GM12878 (cell line): ENCODE measurements around the gene WFDC9. TPM values are rescaled to one million over a fixed set of nuclear protein-coding genes. Genes with fewer than 3 reads are reported as not detected.
"Not testable (repeated sequence)": the region's sequence is repeated elsewhere in the genome, so short reads cannot be mapped to it uniquely, and the experiment has no call there.

Source experiments
- ATAC-seq: fragments of 200-7000 bp; cut with Tn5 transposase; 3 replicates; pipeline ENCODE4 v1.9.1; 2020; ENCODE audit warnings: mild to moderate bottlenecking, moderate library complexity
- BruUV-seq: library from RNA; stranded (reverse); fragments of 400-500 nt; replicated peaks from 2 replicates; lab custom pipeline; 2021; lab: Mats Ljungman, UMichigan
- CTCF ChIA-PET: fragments of 300-600 bp; sonication (Branson Sonifier 250); formaldehyde crosslinking; extraction: SDS; loops from one replicate; lab custom pipeline; 2021; ENCODE audit warnings: inconsistent platforms; lab: Yijun Ruan, JAX
- POLR2A ChIA-PET: fragments of 350-600 bp; formaldehyde crosslinking; extraction: SDS; loops from one replicate; lab custom pipeline; 2021; ENCODE audit warnings: inconsistent platforms; lab: Charles Lee
- RAD21 ChIA-PET: fragments of 300-600 bp; sonication (Branson Sonifier 250); formaldehyde crosslinking; loops from one replicate; lab custom pipeline; 2023; ENCODE audit warnings: antibody characterized with exemption; ENCODE audit not compliant: unreplicated experiment; lab: Charles Lee
- SMC1A ChIA-PET: fragments of 300-600 bp; sonication (Branson Sonifier 250); formaldehyde crosslinking; loops from one replicate; lab custom pipeline; 2023; ENCODE audit not compliant: unreplicated experiment, uncharacterized antibody; lab: Charles Lee
- DNase-seq: peaks from one replicate; pipeline ENCODE4 v3.0.0-alpha.2; 2011; ENCODE audit warnings: low read depth, low spot score
- FAIRE-seq: peaks from 3 replicates; lab custom pipeline; 2011; peaks lifted over from hg19 to GRCh38; lab: Jason Lieb, UNC
- H2AFZ ChIP-seq: 2 replicates; pipeline ENCODE4 v1.6.0; 2011; ENCODE audit warnings: low read depth, low read length, control low read depth; ENCODE audit not compliant: control insufficient read depth
- H3K27ac ChIP-seq: 2 replicates; pipeline ENCODE4 v1.5.1; 2011; ENCODE audit warnings: control low read depth; ENCODE audit not compliant: control insufficient read depth, insufficient read depth
- H3K27me3 ChIP-seq, 2 experiments: replicated peaks in 1 of 2; 2 replicates each; pipeline versions ENCODE4 v1.6.0 to v1.6.1; 2011; ENCODE audit warnings: low read length in 1 of 2; ENCODE audit not compliant: control insufficient read depth in 2 of 2, insufficient read depth in 2 of 2
- H3K36me3 ChIP-seq, 2 experiments: 2 replicates each; pipeline ENCODE4 v1.5.1; 2011; ENCODE audit warnings: low read length in 1 of 2; ENCODE audit not compliant: control insufficient read depth in 2 of 2, insufficient read depth in 2 of 2
- H3K4me1 ChIP-seq: 2 replicates; pipeline ENCODE4 v1.6.1; 2011; ENCODE audit warnings: mild to moderate bottlenecking, low read length, moderate library complexity, mixed read lengths; ENCODE audit not compliant: control insufficient read depth, insufficient read depth
- H3K4me2 ChIP-seq: 2 replicates; pipeline ENCODE4 v1.6.0; 2011; ENCODE audit warnings: control low read depth; ENCODE audit not compliant: control insufficient read depth, insufficient read depth
- H3K4me3 ChIP-seq: fragments of 200-600 bp; sonication (generic); 2 replicates; pipeline ENCODE4 v1.5.1; 2016
- H3K79me2 ChIP-seq: 2 replicates; pipeline ENCODE4 v1.6.0; 2011; ENCODE audit warnings: low read length; ENCODE audit not compliant: control insufficient read depth, insufficient read depth
- H3K9ac ChIP-seq: 2 replicates; pipeline ENCODE4 v1.8.0; 2011; ENCODE audit warnings: low read length, control low read depth, mixed read lengths; ENCODE audit not compliant: control insufficient read depth, insufficient read depth
- H3K9me3 ChIP-seq: replicated peaks from 3 replicates; pipeline ENCODE4 v1.5.1; 2011; ENCODE audit warnings: mild to moderate bottlenecking, low read length; ENCODE audit not compliant: control insufficient read depth, insufficient read depth
- H4K20me1 ChIP-seq: 2 replicates; pipeline ENCODE4 v1.6.0; 2011; ENCODE audit not compliant: control insufficient read depth, insufficient read depth
- SMAD1 ChIP-seq: fragments of 450-650 bp; IDR thresholded peaks from 2 replicates; pipeline ENCODE4 v1.6.1; 2018; ENCODE audit warnings: mild to moderate bottlenecking, low read depth; ENCODE audit not compliant: partially characterized antibody
- SMC3 ChIP-seq: IDR thresholded peaks from 2 replicates; pipeline ENCODE4 v1.6.1; 2011; ENCODE audit warnings: low read length, improper control_type of control experiment, borderline replicate concordance
- WGBS: methylation state at CpG from one replicate; pipeline ENCODE4 v1.1.6; 2016; ENCODE audit warnings: low lambda C conversion rate; ENCODE audit not compliant: insufficient replicate concordance, insufficient coverage; ENCODE audit errors: missing lambda C conversion rate; 5-methylcytosine and 5-hydroxymethylcytosine counted together
- in situ Hi-C: fragments of 300-500 bp; cut with MboI; formaldehyde crosslinking; loops from 9 replicates; pipeline ENCODE4 v1.14.3; 2018; ENCODE audit warnings: mixed read lengths
- intact Hi-C: fragments of 100-400 bp; cut with micrococcal nuclease; formaldehyde crosslinking; loops from one replicate; pipeline ENCODE4 v1.14.2; 2022; ENCODE audit not compliant: unreplicated experiment
- polyA plus RNA-seq, 11 experiments: library from polyadenylated mRNA; depleted of rRNA in 4 of 11; unstranded in 6 of 11; stranded (reverse) in 5 of 11; fragments of >200 nt; fragmentation: Nextera tagmentation in 4 of 11; fragmentation: Illumina TruSeq in 1 of 11; extraction: Ambion mirVana in 4 of 11; extraction: Trizol in 1 of 11; gene quantifications; 1 replicate in 1 of 11; 2 replicates in 10 of 11; pipeline versions ENCODE4 v1.2.1 to v1.2.3, GENCODE V29; 2011 to 2016; ENCODE audit warnings: inconsistent platforms in 2 of 11, missing spikeins in 2 of 11, low read depth in 1 of 11
- total RNA-seq, 4 experiments: library from RNA; depleted of rRNA in 3 of 4; stranded (reverse); fragments of >200 nt in 3 of 4; fragmentation: Illumina TruSeq in 1 of 4; extraction: Trizol in 1 of 4; gene quantifications; 2 replicates each; pipeline versions ENCODE4 v1.2.1 to v1.2.3, GENCODE V29; 2013 to 2021
- TF ChIP-seq, protein P1 (sequence below): fragments of 450-650 bp; IDR thresholded peaks from 2 replicates; pipeline ENCODE4 v1.6.1; 2017; ENCODE audit warnings: mild to moderate bottlenecking, low read depth, inconsistent platforms; ENCODE audit not compliant: poor library complexity, severe bottlenecking

Gene WFDC9
- total and polyA plus RNA-seq, 10 of the 15 experiments (the other 5 are each of a cell fraction or from before 2014, with no cell fraction given) = not detected

DNA sequence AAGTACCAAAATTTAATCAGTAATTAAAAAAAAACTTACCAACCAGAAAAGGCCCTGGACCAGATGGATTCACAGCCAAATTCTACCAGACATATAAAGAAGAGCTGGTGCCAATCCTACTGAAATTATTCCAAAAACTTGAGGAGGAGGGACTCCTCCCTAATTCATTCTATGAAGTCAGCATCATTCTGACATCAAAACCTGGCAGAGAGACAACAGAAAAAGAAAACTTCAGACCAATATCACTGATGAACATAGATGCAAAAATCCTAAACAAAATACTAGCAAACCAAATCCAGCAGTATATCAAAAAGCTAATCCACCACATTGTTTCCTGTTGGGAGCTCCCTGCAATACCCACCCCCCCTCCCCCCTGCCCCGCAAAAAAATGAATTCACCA is 39.1 kb upstream of the WFDC9 start, which contains the start of gene WFDC11:
Gene WFDC11, minus strand, starts transcription at position 101 of the 400 bp plus-strand sequence. CDS start 19,639 bp downstream, outside the sequence.
- 9% methylated on average over 1 of the region's 1 CpG for WGBS
- no peaks in the 10 kb centered on the region for H4K20me1 ChIP-seq
- SMC1A ChIA-PET = no interaction called here
- no peaks in the 10 kb centered on the region for H3K4me1 ChIP-seq
- intact Hi-C loops (no loop called here), in situ Hi-C loops (no loop called here)
- ATAC-seq = no peak
- H3K9me3 ChIP-seq = no peaks in the 10 kb centered on the region
- no peaks in the 10 kb centered on the region for H3K79me2 ChIP-seq
- CTCF ChIA-PET = interaction anchor here (0.7 kb wide), 1 partner anchor 1164 kb away, joined by 3 read pairs; no protein-coding TSS in a partner anchor
- RAD21 ChIA-PET = no interaction called here
- POLR2A ChIA-PET = no interaction called here
- H3K9ac ChIP-seq = no peak within 1 kb of the TSS
- H3K36me3 ChIP-seq = no peaks in the 10 kb centered on the region
- no peak within 1 kb of the TSS for H3K27ac ChIP-seq
- no TSS peak for BruUV-seq
- H3K27me3 ChIP-seq = no peaks in the 10 kb centered on the region
- no peak within 1 kb of the TSS for H2AFZ ChIP-seq
- no peak for DNase-seq
- TF ChIP-seq, protein P1, sequence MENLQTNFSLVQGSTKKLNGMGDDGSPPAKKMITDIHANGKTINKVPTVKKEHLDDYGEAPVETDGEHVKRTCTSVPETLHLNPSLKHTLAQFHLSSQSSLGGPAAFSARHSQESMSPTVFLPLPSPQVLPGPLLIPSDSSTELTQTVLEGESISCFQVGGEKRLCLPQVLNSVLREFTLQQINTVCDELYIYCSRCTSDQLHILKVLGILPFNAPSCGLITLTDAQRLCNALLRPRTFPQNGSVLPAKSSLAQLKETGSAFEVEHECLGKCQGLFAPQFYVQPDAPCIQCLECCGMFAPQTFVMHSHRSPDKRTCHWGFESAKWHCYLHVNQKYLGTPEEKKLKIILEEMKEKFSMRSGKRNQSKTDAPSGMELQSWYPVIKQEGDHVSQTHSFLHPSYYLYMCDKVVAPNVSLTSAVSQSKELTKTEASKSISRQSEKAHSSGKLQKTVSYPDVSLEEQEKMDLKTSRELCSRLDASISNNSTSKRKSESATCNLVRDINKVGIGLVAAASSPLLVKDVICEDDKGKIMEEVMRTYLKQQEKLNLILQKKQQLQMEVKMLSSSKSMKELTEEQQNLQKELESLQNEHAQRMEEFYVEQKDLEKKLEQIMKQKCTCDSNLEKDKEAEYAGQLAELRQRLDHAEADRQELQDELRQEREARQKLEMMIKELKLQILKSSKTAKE = no peak
- TF ChIP-seq SMAD1 (no peak), SMC3 (no peak)
- TF ChIP-seq, all 136 proteins: peak for 0
- Histone ChIP-seq H3K4me3 (no peak within 1 kb of the TSS), H3K4me2 (no peak within 1 kb of the TSS)
- FAIRE-seq = no peak

DNA sequence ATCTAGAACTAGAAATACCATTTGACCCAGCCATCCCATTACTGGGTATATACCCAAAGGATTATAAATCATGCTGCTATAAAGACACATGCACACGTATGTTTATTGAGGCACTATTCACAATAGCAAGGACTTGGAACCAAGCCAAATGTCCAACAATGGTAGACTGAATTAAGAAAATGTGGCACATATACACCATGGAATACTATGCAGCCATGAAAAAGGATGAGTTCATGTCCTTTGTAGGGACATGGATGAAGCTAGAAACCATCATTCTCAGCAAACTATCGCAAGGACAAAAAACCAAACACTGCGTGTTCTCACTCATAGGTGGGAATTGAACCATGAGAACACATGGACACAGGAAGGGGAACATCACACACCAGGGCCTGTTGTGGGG is 26.0 kb upstream of the WFDC9 start:
- H3K4me2 ChIP-seq, FAIRE-seq, SMC1A ChIA-PET, CTCF ChIA-PET, in situ Hi-C loops, H3K36me3 ChIP-seq, H3K9ac ChIP-seq, ATAC-seq, H3K9me3 ChIP-seq, H2AFZ ChIP-seq, DNase-seq, RAD21 ChIA-PET, H3K4me3 ChIP-seq, BruUV-seq, POLR2A ChIA-PET, H3K27ac ChIP-seq, H3K4me1 ChIP-seq, H3K27me3 ChIP-seq, intact Hi-C loops, H4K20me1 ChIP-seq, H3K79me2 ChIP-seq: not testable (repeated sequence)
- WGBS = 13% methylated on average over 1 of the region's 3 CpGs

- not testable (repeated sequence) for H3K27ac ChIP-seq, H3K4me2 ChIP-seq
- WGBS = 48% methylated on average over 7 of the region's 7 CpGs
Measured at GRCh38 chr20:45651726-45652125, 20.6 kb upstream of the WFDC9 start.

More at GRCh38 chr20:45651726-45652125, 20.6 kb upstream of the WFDC9 start:
- H3K4me3 ChIP-seq, DNase-seq, H3K27me3 ChIP-seq, H3K4me1 ChIP-seq, intact Hi-C loops, FAIRE-seq, ATAC-seq, POLR2A ChIA-PET, in situ Hi-C loops, CTCF ChIA-PET, H3K36me3 ChIP-seq, H3K9me3 ChIP-seq, H3K9ac ChIP-seq, SMC1A ChIA-PET, BruUV-seq, RAD21 ChIA-PET, H4K20me1 ChIP-seq, H3K79me2 ChIP-seq, H2AFZ ChIP-seq: not testable (repeated sequence)
